Measurements from ENCODE around the gene URAD.

- TF ChIP-seq, protein P1, sequence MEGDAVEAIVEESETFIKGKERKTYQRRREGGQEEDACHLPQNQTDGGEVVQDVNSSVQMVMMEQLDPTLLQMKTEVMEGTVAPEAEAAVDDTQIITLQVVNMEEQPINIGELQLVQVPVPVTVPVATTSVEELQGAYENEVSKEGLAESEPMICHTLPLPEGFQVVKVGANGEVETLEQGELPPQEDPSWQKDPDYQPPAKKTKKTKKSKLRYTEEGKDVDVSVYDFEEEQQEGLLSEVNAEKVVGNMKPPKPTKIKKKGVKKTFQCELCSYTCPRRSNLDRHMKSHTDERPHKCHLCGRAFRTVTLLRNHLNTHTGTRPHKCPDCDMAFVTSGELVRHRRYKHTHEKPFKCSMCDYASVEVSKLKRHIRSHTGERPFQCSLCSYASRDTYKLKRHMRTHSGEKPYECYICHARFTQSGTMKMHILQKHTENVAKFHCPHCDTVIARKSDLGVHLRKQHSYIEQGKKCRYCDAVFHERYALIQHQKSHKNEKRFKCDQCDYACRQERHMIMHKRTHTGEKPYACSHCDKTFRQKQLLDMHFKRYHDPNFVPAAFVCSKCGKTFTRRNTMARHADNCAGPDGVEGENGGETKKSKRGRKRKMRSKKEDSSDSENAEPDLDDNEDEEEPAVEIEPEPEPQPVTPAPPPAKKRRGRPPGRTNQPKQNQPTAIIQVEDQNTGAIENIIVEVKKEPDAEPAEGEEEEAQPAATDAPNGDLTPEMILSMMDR (IDR thresholded peaks at IDR 0.05; ENCODE audit: insufficient read depth, low read length) = no peak
- no peak for TF ChIP-seq POLR2AphosphoS5 (IDR thresholded peaks at IDR 0.05; ENCODE audit: low read depth)
- no peak for TF ChIP-seq SPI1 (IDR thresholded peaks at IDR 0.05; ENCODE audit: borderline replicate concordance, low read depth)
- no peak for TF ChIP-seq REST (IDR thresholded peaks at IDR 0.05; ENCODE audit: insufficient replicate concordance, low read depth)
These were observed 8.1 kb downstream of the URAD start for GRCh38 chr13:27980280-27980998.
